Progenitor cell of endocrine pancreas (in vitro differentiated cells): Measurements from ENCODE around the gene MUL1. TPM values are rescaled to one million over a fixed set of nuclear protein-coding genes. Genes with fewer than 3 reads are reported as not detected.

Experiments used
- DNase-seq: peaks from one replicate; pipeline ENCODE4 v3.0.0; 2021; ENCODE audit warnings: low spot score; ENCODE audit not compliant: unreplicated experiment
- H3K27ac Mint-ChIP-seq: 2 replicates; pipeline ENCODE4 v1.8.0; 2021; ENCODE audit warnings: mild to moderate bottlenecking, moderate library complexity, mixed read lengths
- H3K27me3 Mint-ChIP-seq: 2 replicates; pipeline ENCODE4 v1.8.0; 2021; ENCODE audit warnings: mixed read lengths
- H3K36me3 Mint-ChIP-seq: 2 replicates; pipeline ENCODE4 v1.8.0; 2022; ENCODE audit warnings: mixed read lengths; ENCODE audit not compliant: insufficient read depth
- H3K4me1 Mint-ChIP-seq: 2 replicates; pipeline ENCODE4 v1.8.0; 2021; ENCODE audit warnings: low read depth, mixed read lengths
- H3K4me3 Mint-ChIP-seq: 2 replicates; pipeline ENCODE4 v1.8.0; 2021; ENCODE audit warnings: low read depth, mild to moderate bottlenecking, moderate library complexity, mixed read lengths
- H3K9me3 Mint-ChIP-seq: 2 replicates; pipeline ENCODE4 v1.8.0; 2021; ENCODE audit warnings: low read depth, mixed read lengths
- CTCF ChIP-seq: fragments of 200-600 bp; sonication (generic); IDR thresholded peaks from one replicate; pipeline ENCODE4 v1.5.0; 2021; ENCODE audit warnings: antibody characterized with exemption, mild to moderate bottlenecking; ENCODE audit not compliant: unreplicated experiment
- total RNA-seq: library from RNA; stranded (reverse); gene quantifications from 2 replicates; pipeline ENCODE4 v1.2.1, GENCODE V29; 2021

MUL1 gene
- total RNA-seq, 1 donor from 2014 or later, result 25.1 TPM

- TF ChIP-seq CTCF, result no peak
- H3K36me3 Mint-ChIP-seq, result no peaks in the 10 kb centered on the region
- peaks cover 66% of the 10 kb centered on the region for H3K27me3 Mint-ChIP-seq
- H3K9me3 Mint-ChIP-seq, result no peaks in the 10 kb centered on the region
- no peak overlapping the region for H3K4me3 Mint-ChIP-seq
- peaks cover 17% of the 10 kb centered on the region for H3K4me1 Mint-ChIP-seq
- no peak for DNase-seq
- no peak overlapping the region for H3K27ac Mint-ChIP-seq
Observed at GRCh38 chr1:20538227-20538626, 30.3 kb upstream of the MUL1 start.

DNA sequence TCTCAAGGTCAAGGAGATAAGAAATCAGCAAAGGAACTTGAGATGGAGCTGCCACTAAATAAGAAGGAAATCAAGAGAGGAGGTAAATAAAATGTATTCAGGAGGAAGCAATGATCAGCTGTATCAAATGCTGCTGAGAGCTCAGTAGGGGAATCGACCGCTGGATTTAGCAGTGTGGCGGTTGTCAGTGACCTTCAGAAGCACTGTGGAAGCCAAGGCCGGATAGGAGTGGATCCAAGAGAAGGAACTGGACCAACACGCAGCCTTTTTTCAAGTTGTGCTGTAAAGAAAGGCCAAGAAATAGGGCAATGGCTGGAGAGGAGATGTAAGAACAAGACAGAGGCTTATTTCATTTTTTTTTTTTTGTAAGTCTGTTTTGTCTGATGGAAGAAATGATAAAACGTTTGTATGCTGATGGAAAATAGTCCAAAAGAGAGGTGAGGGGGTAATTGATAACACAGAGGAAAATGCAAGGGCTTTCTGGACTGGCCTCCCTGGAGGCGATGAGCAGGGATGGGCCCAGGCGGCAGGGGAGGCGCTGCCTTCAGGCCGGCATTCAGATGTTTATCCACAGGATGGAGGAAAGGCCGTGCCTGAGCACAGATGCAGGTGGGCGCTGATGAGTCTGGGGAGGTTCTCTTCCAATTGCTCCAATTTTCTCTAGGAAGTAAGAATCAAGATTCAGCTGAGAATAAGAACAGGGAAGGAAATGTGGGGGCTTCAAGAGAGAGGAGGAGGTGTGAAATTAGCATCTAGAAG, 26.9 kb upstream of the MUL1 start:
- Mint-ChIP-seq H3K4me3 (no peak overlapping the region), H3K27me3 (peaks cover 53% of the 10 kb centered on the region)

GRCh38 chr1:20533635-20534034, 25.7 kb upstream of the MUL1 start:
- Mint-ChIP-seq H3K9me3 (no peaks in the 10 kb centered on the region), H3K4me3 (no peak overlapping the region), H3K36me3 (no peaks in the 10 kb centered on the region), H3K27ac (no peak overlapping the region), H3K27me3 (peaks cover 50% of the 10 kb centered on the region), H3K4me1 (peaks cover 21% of the 10 kb centered on the region)
- no peak for TF ChIP-seq CTCF
- DNase-seq, result no peak

More for the DNA sequence above, 26.9 kb upstream of the MUL1 start:
- H3K36me3 Mint-ChIP-seq, result no peaks in the 10 kb centered on the region
- no peaks in the 10 kb centered on the region for H3K9me3 Mint-ChIP-seq
- H3K4me1 Mint-ChIP-seq, result peaks cover 21% of the 10 kb centered on the region
- no peak for DNase-seq
- peak overlapping the region; percentile 34 for H3K27ac Mint-ChIP-seq
- no peak for TF ChIP-seq CTCF

GRCh38 chr1:20530901-20531300, 22.9 kb upstream of the MUL1 start:
- Mint-ChIP-seq H3K4me1 (peaks cover 17% of the 10 kb centered on the region), H3K4me3 (no peak overlapping the region), H3K36me3 (no peaks in the 10 kb centered on the region), H3K9me3 (no peaks in the 10 kb centered on the region), H3K27ac (no peak overlapping the region), H3K27me3 (peaks cover 57% of the 10 kb centered on the region)
- no peak for TF ChIP-seq CTCF
- DNase-seq, result no peak

- no peak overlapping the region for H3K4me3 Mint-ChIP-seq
- DNase-seq, result no peak
- H3K4me1 Mint-ChIP-seq, result peaks cover 17% of the 10 kb centered on the region
- H3K9me3 Mint-ChIP-seq, result no peaks in the 10 kb centered on the region
- H3K27me3 Mint-ChIP-seq, result peaks cover 52% of the 10 kb centered on the region
- TF ChIP-seq CTCF, result no peak
- no peak overlapping the region for H3K27ac Mint-ChIP-seq
- no peaks in the 10 kb centered on the region for H3K36me3 Mint-ChIP-seq
Observed at GRCh38 chr1:20530306-20530705, 22.4 kb upstream of the MUL1 start.
